Measurements from ENCODE around the gene NKD2. TPM values are rescaled to one million over a fixed set of nuclear protein-coding genes. Genes with fewer than 3 reads are reported as not detected.
"Not testable (repeated sequence)": the region's sequence is repeated elsewhere in the genome, so short reads cannot be mapped to it uniquely, and the experiment has no call there.

The NKD2 gene
- total and polyA plus RNA-seq, 2 experiments from 2014 or later = not detected

- Histone ChIP-seq H3K9me2 (ENCODE audit: insufficient read depth) (no peaks in the 10 kb centered on the region), H4K20me1 (ENCODE audit: insufficient read depth) (no peaks in the 10 kb centered on the region), H3K79me2 (ENCODE audit: insufficient read depth) (no peaks in the 10 kb centered on the region), H3K27ac (no peak overlapping the region), H3K4me1 (ENCODE audit: insufficient read depth) (no peaks in the 10 kb centered on the region; the same call in 1 of the 2 replicates), H3K36me3 (ENCODE audit: low read depth) (no peaks in the 10 kb centered on the region), H3K27me3 (replicated peaks; ENCODE audit: insufficient read depth) (peaks cover 11% of the 10 kb centered on the region), H3K4me3 (no peak overlapping the region), H3F3A (ENCODE audit: insufficient read depth) (no peaks in the 10 kb centered on the region), H2AFZ (no peak overlapping the region), H3K9me3 (ENCODE audit: low read depth) (no peaks in the 10 kb centered on the region), H3K4me2 (ENCODE audit: unreplicated experiment) (no peak overlapping the region), H3K9ac (no peak overlapping the region)
- WGBS, 2 experiments (ENCODE audit: low coverage in 1 of 2, low lambda C conversion rate in 2 of 2, missing lambda C conversion rate in 2 of 2) = 32 to 40% methylated on average over 6 of the region's 6 CpGs
- in situ Hi-C loops (cut with MboI) = no loop called here
- DNase-seq = peak; percentile 31
- TF ChIP-seq EZH2 (IDR thresholded peaks at IDR 0.05; ENCODE audit: insufficient read depth, poor library complexity, severe bottlenecking) (no peak), EZH2phosphoT487 (IDR thresholded peaks at IDR 0.05; ENCODE audit: insufficient read depth, low read depth) (no peak)
Measured at GRCh38 chr5:999032-999501, 9.5 kb upstream of the NKD2 start.

GRCh38 chr5:999724-1000123, 8.9 kb upstream of the NKD2 start:
- Histone ChIP-seq H3K27me3 (replicated peaks; ENCODE audit: insufficient read depth) (peaks cover 11% of the 10 kb centered on the region), H2AFZ (no peak overlapping the region), H3K4me3 (no peak overlapping the region), H3K9ac (no peak overlapping the region), H3K27ac (no peak overlapping the region), H3K79me2 (ENCODE audit: insufficient read depth) (no peaks in the 10 kb centered on the region), H4K20me1 (ENCODE audit: insufficient read depth) (no peaks in the 10 kb centered on the region), H3K9me3 (ENCODE audit: low read depth) (no peaks in the 10 kb centered on the region), H3K4me2 (ENCODE audit: unreplicated experiment) (no peak overlapping the region), H3K9me2 (ENCODE audit: insufficient read depth) (no peaks in the 10 kb centered on the region), H3F3A (ENCODE audit: insufficient read depth) (no peaks in the 10 kb centered on the region), H3K4me1 (ENCODE audit: insufficient read depth) (no peaks in the 10 kb centered on the region; the same call in 1 of the 2 replicates), H3K36me3 (ENCODE audit: low read depth) (no peaks in the 10 kb centered on the region)
- TF ChIP-seq EZH2phosphoT487 (IDR thresholded peaks at IDR 0.05; ENCODE audit: insufficient read depth, low read depth) (no peak), EZH2 (IDR thresholded peaks at IDR 0.05; ENCODE audit: insufficient read depth, poor library complexity, severe bottlenecking) (no peak)
- DNase-seq = no peak
- in situ Hi-C loops (cut with MboI) = no loop called here
- 83 to 88% methylated on average over 5 of the region's 5 CpGs for WGBS, 2 experiments (ENCODE audit: low coverage in 1 of 2, low lambda C conversion rate in 2 of 2, missing lambda C conversion rate in 2 of 2)

GRCh38 chr5:1000329-1000728, 8.3 kb upstream of the NKD2 start:
- in situ Hi-C loops (cut with MboI) = no loop called here
- H3K36me3 ChIP-seq (ENCODE audit: low read depth) = no peaks in the 10 kb centered on the region
- no peak overlapping the region for H3K4me3 ChIP-seq
- 71 to 72% methylated on average over 9 of the region's 9 CpGs for WGBS, 2 experiments (ENCODE audit: low coverage in 1 of 2, low lambda C conversion rate in 2 of 2, missing lambda C conversion rate in 2 of 2)
- H2AFZ ChIP-seq = no peak overlapping the region
- no peaks in the 10 kb centered on the region for H3K9me2 ChIP-seq (ENCODE audit: insufficient read depth)
- H3F3A ChIP-seq (ENCODE audit: insufficient read depth) = no peaks in the 10 kb centered on the region
- no peaks in the 10 kb centered on the region for H3K9me3 ChIP-seq (ENCODE audit: low read depth)
- no peaks in the 10 kb centered on the region for H4K20me1 ChIP-seq (ENCODE audit: insufficient read depth)
- peaks cover 11% of the 10 kb centered on the region for H3K27me3 ChIP-seq (replicated peaks; ENCODE audit: insufficient read depth)
- H3K4me2 ChIP-seq (ENCODE audit: unreplicated experiment) = no peak overlapping the region
- H3K79me2 ChIP-seq (ENCODE audit: insufficient read depth) = no peaks in the 10 kb centered on the region
- no peak overlapping the region for H3K27ac ChIP-seq
- TF ChIP-seq EZH2phosphoT487 (IDR thresholded peaks at IDR 0.05; ENCODE audit: insufficient read depth, low read depth) (no peak), EZH2 (IDR thresholded peaks at IDR 0.05; ENCODE audit: insufficient read depth, poor library complexity, severe bottlenecking) (no peak)
- H3K9ac ChIP-seq = no peak overlapping the region
- no peaks in the 10 kb centered on the region; the same call in 1 of the 2 replicates for H3K4me1 ChIP-seq (ENCODE audit: insufficient read depth)
- DNase-seq = no peak

GRCh38 chr5:1000831-1001230, 7.8 kb upstream of the NKD2 start:
- DNase-seq; H3K9ac ChIP-seq; H4K20me1 ChIP-seq (ENCODE audit: insufficient read depth); H3K4me3 ChIP-seq; in situ Hi-C loops (cut with MboI); H3F3A ChIP-seq (ENCODE audit: insufficient read depth); H3K79me2 ChIP-seq (ENCODE audit: insufficient read depth); H3K4me2 ChIP-seq (ENCODE audit: unreplicated experiment); H3K9me3 ChIP-seq (ENCODE audit: low read depth); H3K9me2 ChIP-seq (ENCODE audit: insufficient read depth); H3K27ac ChIP-seq; H2AFZ ChIP-seq; H3K36me3 ChIP-seq (ENCODE audit: low read depth); H3K4me1 ChIP-seq (ENCODE audit: insufficient read depth): not testable (repeated sequence)
- H3K27me3 ChIP-seq (replicated peaks; ENCODE audit: insufficient read depth) = peaks cover 12% of the 10 kb centered on the region
- WGBS, 2 experiments (ENCODE audit: low coverage in 1 of 2, low lambda C conversion rate in 2 of 2, missing lambda C conversion rate in 2 of 2) = 78 to 85% methylated on average over 11 of the region's 11 CpGs
